ENCODE measurements around the gene HS2ST1. TPM values are rescaled to one million over a fixed set of nuclear protein-coding genes. Genes with fewer than 3 reads are reported as not detected.

HS2ST1 gene
- total and polyA plus RNA-seq, 2 donors (not counting 3 experiments of a cell fraction or from before 2014, with no cell fraction given): 5.5 to 31.2 TPM

GRCh38 chr1:86991549-86992186 is 77.2 kb downstream of the HS2ST1 start:
- CTCF ChIA-PET: interaction anchor here (2.6 kb wide), 1 partner anchor 8 kb away, joined by 6 read pairs; no protein-coding TSS in a partner anchor
- no peaks in the 10 kb centered on the region for H3K9me1 ChIP-seq (replicated peaks; ENCODE audit: control insufficient read depth, extremely low read depth, insufficient read depth, low read length)
- DNase-seq (ENCODE audit: low read depth, low spot score) (no peak), FAIRE-seq (no peak)
- H3K9ac ChIP-seq (replicated peaks; ENCODE audit: extremely low read depth, insufficient read depth, low read length): no peak overlapping the region
- dilution Hi-C loops (cut with MboI; ENCODE audit: extremely low pct_ligation_motif_present, low sequenced_read_pairs) (no loop called here), intact Hi-C loops (cut with micrococcal nuclease) (no loop called here)
- no peak overlapping the region for H3K27ac ChIP-seq (ENCODE audit: insufficient read depth, low read depth, low read length)
- no peaks in the 10 kb centered on the region for H3K27me3 ChIP-seq (ENCODE audit: control insufficient read depth in 2 of 2, insufficient read depth in 2 of 2, low read length in 2 of 2)
- no peaks in the 10 kb centered on the region for H3K9me3 ChIP-seq (replicated peaks; ENCODE audit: control insufficient read depth, insufficient read depth, low read length)
- TF ChIP-seq POLR2AphosphoS5 (IDR thresholded peaks at IDR 0.05; ENCODE audit: insufficient read depth, low read depth, low read length) (no peak), GATA2 (IDR thresholded peaks at IDR 0.05; ENCODE audit: insufficient read depth, insufficient read length, low read depth, low read length) (no peak), MYC (IDR thresholded peaks at IDR 0.05; ENCODE audit: low read depth, low read length) (no peak), FOS (IDR thresholded peaks at IDR 0.05; ENCODE audit: borderline replicate concordance, insufficient read depth, low read length) (no peak), EZH2 (IDR thresholded peaks at IDR 0.05; ENCODE audit: borderline replicate concordance, low read depth, low read length, severe bottlenecking) (no peak), JUN (IDR thresholded peaks at IDR 0.05; ENCODE audit: borderline replicate concordance, insufficient read depth, insufficient read length, low read depth) (no peak), POLR2A (IDR thresholded peaks at IDR 0.05; ENCODE audit: low read depth, low read length) (no peak)
- TF ChIP-seq, protein P1, sequence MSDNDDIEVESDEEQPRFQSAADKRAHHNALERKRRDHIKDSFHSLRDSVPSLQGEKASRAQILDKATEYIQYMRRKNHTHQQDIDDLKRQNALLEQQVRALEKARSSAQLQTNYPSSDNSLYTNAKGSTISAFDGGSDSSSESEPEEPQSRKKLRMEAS (IDR thresholded peaks at IDR 0.05; ENCODE audit: insufficient read depth, insufficient read length): no peak
- TF ChIP-seq, protein P2, sequence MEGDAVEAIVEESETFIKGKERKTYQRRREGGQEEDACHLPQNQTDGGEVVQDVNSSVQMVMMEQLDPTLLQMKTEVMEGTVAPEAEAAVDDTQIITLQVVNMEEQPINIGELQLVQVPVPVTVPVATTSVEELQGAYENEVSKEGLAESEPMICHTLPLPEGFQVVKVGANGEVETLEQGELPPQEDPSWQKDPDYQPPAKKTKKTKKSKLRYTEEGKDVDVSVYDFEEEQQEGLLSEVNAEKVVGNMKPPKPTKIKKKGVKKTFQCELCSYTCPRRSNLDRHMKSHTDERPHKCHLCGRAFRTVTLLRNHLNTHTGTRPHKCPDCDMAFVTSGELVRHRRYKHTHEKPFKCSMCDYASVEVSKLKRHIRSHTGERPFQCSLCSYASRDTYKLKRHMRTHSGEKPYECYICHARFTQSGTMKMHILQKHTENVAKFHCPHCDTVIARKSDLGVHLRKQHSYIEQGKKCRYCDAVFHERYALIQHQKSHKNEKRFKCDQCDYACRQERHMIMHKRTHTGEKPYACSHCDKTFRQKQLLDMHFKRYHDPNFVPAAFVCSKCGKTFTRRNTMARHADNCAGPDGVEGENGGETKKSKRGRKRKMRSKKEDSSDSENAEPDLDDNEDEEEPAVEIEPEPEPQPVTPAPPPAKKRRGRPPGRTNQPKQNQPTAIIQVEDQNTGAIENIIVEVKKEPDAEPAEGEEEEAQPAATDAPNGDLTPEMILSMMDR (IDR thresholded peaks at IDR 0.05; ENCODE audit: extremely low read depth in 1 of 2, insufficient read depth in 1 of 2, low read depth in 1 of 2, low read length in 2 of 2): no peak
- H3K4me2 ChIP-seq (ENCODE audit: insufficient read depth, low read length): no peak overlapping the region
- no peaks in the 10 kb centered on the region for H3K36me3 ChIP-seq (ENCODE audit: control insufficient read depth in 2 of 2, extremely low read depth in 1 of 2, insufficient read depth in 2 of 2, low read length in 2 of 2)
- no peaks in the 10 kb centered on the region for H3K79me2 ChIP-seq (ENCODE audit: control insufficient read depth, insufficient read depth, low read length)
- BruUV-seq (replicated peaks): no TSS peak
- no peak overlapping the region for H3K4me3 ChIP-seq (replicated peaks in 1 of 3; ENCODE audit: insufficient read depth in 1 of 3, low read depth in 1 of 3, low read length in 3 of 3)
- no peaks in the 10 kb centered on the region for H4K20me1 ChIP-seq (replicated peaks; ENCODE audit: control insufficient read depth, extremely low read depth, insufficient read depth, low read length)
- POLR2A ChIA-PET: interaction anchor here (0.6 kb wide), 1 partner anchor 77 kb away, joined by 3 read pairs; the partner anchor contains the start of gene HS2ST1
- H3K4me1 ChIP-seq (ENCODE audit: control insufficient read depth, extremely low read depth, insufficient read depth, low read length): peaks cover 10% of the 10 kb centered on the region
- H2AFZ ChIP-seq (ENCODE audit: low read depth, low read length): no peak overlapping the region
